RWPE1 (cell line): ENCODE results near the gene TBC1D10B.

ENCODE experiments used
- CTCF ChIA-PET: fragments of 350-600 bp; sonication (Branson Sonifier 250); formaldehyde crosslinking; extraction: SDS; loops from one replicate; lab custom pipeline; 2021; lab: Yijun Ruan, JAX
- POLR2A ChIA-PET: fragments of 400-600 bp; formaldehyde crosslinking; extraction: SDS; loops from one replicate; lab custom pipeline; 2020; ENCODE audit warnings: antibody characterized with exemption; ENCODE audit not compliant: low non-redundant PET; lab: Yijun Ruan, JAX
- DNase-seq: peaks from one replicate; pipeline ENCODE4 v3.0.0; 2012; ENCODE audit warnings: low spot score
- H3K27ac ChIP-seq: fragments of 450-650 bp; 2 replicates; pipeline ENCODE4 v1.5.1; 2017
- CTCF ChIP-seq: fragments of 450-650 bp; conservative IDR thresholded peaks from 2 replicates; pipeline ENCODE4 v1.5.1; 2017; ENCODE audit warnings: low read depth, mild to moderate bottlenecking

TBC1D10B gene

GRCh38 chr16:30370456-30371247 is at the start of gene TBC1D10B:
Gene TBC1D10B (minus strand): TSS chr16:30370494. CDS start chr16:30370183, 311 bp downstream.
- ChIA-PET CTCF (interaction anchor here (0.8 kb wide), 1 partner anchor 39 kb away, joined by 3 read pairs; no protein-coding TSS in a partner anchor), POLR2A (interaction anchor here (0.6 to 0.8 kb wide), 3 partner anchors 11 to 37 kb away, joined by 3 to 4 read pairs (median 4); partner anchors contain the start of gene ZNF771)
- no peak for TF ChIP-seq CTCF
- peak within 1 kb of the TSS; percentile 88 for H3K27ac ChIP-seq
- peak; percentile 100 for DNase-seq

- CTCF ChIA-PET: interaction anchor here (1.2 to 2.2 kb wide), 3 partner anchors 9 to 43 kb away, joined by 3 to 14 read pairs (median 5); partner anchors contain the start of gene ZNF771
- no peak for DNase-seq
- POLR2A ChIA-PET: interaction anchor here (0.6 to 1.0 kb wide), 4 partner anchors 8 to 268 kb away, joined by 3 to 8 read pairs (median 4); partner anchors contain the start of gene FBRS
- peak overlapping the region; percentile 86 for H3K27ac ChIP-seq
- no peak for TF ChIP-seq CTCF
These were observed 48.3 kb upstream of the TBC1D10B start for GRCh38 chr16:30418350-30419181.

- ChIA-PET POLR2A (interaction anchor here (0.6 to 1.0 kb wide), 4 partner anchors 9 to 268 kb away, joined by 3 to 8 read pairs (median 4); partner anchors contain the start of gene FBRS), CTCF (interaction anchor here (0.6 to 2.2 kb wide), 4 partner anchors 8 to 210 kb away, joined by 3 to 14 read pairs (median 4); partner anchors contain the start of gene ZNF771)
- TF ChIP-seq CTCF: no peak
- DNase-seq: peak; percentile 80
- H3K27ac ChIP-seq: peak overlapping the region; percentile 86
These were observed 47.4 kb upstream of the TBC1D10B start for GRCh38 chr16:30417529-30418349.

GRCh38 chr16:30416624-30417528 is 46.6 kb upstream of the TBC1D10B start:
- peak overlapping the region; percentile 86 for H3K27ac ChIP-seq
- POLR2A ChIA-PET: interaction anchor here (1.0 kb wide), 1 partner anchor 269 kb away, joined by 6 read pairs; no protein-coding TSS in a partner anchor
- CTCF ChIA-PET: interaction anchor here (2.2 kb wide), 1 partner anchor 7 kb away, joined by 14 read pairs; no protein-coding TSS in a partner anchor
- no peak for TF ChIP-seq CTCF
- DNase-seq: no peak

GRCh38 chr16:30416047-30416603 is 45.8 kb upstream of the TBC1D10B start:
- H3K27ac ChIP-seq: no peak overlapping the region
- TF ChIP-seq CTCF: no peak
- ChIA-PET POLR2A (no interaction called here), CTCF (no interaction called here)
- DNase-seq: no peak
